Endometrial microvascular endothelial cells (primary cell): ENCODE data around the gene CD72. TPM values are rescaled to one million over a fixed set of nuclear protein-coding genes. Genes with fewer than 3 reads are reported as not detected.

Source experiments
- in situ Hi-C: cut with HindIII; loops from 2 replicates; pipeline ENCODE4 v1.10.0; 2017; ENCODE audit warnings: low sequenced_read_pairs, low pct_unique_long_range_greater_than_20kb; ENCODE audit errors: inconsistent ontology term
- total RNA-seq: library from RNA; depleted of rRNA; stranded (reverse); fragments of >200 nt; gene quantifications from one replicate; pipeline ENCODE4 v1.2.3, GENCODE V29; 2015; ENCODE audit errors: inconsistent ontology term

The CD72 gene
- total RNA-seq, result not detected

GRCh38 chr9:35618325-35618727, at the start of gene CD72:
TSS of gene CD72 (minus strand) at chr9:35618413. CDS start at chr9:35618303, 110 bp downstream.
- in situ Hi-C loops, result no loop called here

- in situ Hi-C loops, result no loop called here
Measured at GRCh38 chr9:35667939-35668338, 49.7 kb upstream of the CD72 start.

DNA sequence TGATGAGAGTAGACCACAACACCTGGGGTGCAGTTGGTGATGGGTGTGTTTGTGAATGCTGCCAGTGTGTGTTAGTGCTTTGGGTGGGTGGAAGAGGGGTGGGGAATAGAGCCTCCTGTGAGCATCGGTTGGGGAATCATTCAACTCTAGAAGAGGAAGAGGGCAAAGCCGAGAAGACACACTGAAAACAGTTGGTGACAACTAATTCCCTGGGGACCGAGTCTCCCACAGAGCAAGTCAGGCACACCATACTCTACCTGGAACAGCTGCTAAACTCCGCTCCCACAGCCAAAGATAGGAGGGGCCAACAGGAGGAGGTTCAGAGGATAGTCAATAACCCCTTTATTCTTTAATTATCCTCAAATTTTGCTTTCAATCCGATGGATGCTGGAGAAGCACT, 48.3 kb upstream of the CD72 start:
- in situ Hi-C loops, result no loop called here

DNA sequence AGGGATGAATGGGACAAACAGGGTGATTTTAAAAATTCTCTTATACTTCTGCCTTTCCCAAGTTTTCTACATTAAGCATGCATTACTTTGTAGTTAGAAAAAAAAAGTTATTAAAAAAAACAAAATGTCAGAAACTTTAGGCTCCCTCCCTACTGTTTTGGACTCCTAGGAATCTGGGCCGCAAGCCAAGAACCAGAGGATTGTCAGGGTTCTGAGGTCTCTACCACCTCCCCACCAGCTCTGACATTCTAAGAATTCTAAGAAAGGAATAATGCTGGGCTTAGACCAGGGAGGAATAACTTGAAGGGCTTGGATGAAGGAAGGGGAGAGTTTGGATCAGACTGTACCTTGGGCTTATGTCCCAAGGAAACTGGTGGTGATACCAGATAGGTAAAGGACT, 47.8 kb upstream of the CD72 start:
- in situ Hi-C loops, result no loop called here

DNA sequence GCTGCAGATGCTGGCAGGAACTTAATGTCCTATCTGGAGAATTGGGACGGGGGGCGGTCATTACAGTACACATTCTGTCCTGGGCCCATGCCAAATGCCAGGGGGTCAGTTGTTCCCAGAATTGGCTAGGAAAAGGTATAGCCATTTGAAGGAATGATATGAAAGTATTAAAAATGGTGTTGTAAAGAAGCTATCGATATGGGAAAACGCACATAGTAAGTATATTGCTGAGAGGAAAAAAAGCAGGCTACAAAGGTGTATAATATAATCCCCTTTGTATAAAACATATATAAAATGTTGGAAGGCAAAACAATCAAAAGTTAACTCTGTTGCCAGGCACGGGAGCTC, 47.2 kb upstream of the CD72 start:
- in situ Hi-C loops, result no loop called here

- in situ Hi-C loops, result no loop called here
Measured at GRCh38 chr9:35664531-35665470, 46.6 kb upstream of the CD72 start, which contains the start of gene ARHGEF39. TSS of gene ARHGEF39 (minus strand) at chr9:35665195. CDS start at chr9:35665169, 26 bp downstream.

- in situ Hi-C loops, result no loop called here
Measured at GRCh38 chr9:35662437-35662836, 44.2 kb upstream of the CD72 start.

- in situ Hi-C loops, result no loop called here
Measured at GRCh38 chr9:35661756-35662350, 43.6 kb upstream of the CD72 start.

DNA sequence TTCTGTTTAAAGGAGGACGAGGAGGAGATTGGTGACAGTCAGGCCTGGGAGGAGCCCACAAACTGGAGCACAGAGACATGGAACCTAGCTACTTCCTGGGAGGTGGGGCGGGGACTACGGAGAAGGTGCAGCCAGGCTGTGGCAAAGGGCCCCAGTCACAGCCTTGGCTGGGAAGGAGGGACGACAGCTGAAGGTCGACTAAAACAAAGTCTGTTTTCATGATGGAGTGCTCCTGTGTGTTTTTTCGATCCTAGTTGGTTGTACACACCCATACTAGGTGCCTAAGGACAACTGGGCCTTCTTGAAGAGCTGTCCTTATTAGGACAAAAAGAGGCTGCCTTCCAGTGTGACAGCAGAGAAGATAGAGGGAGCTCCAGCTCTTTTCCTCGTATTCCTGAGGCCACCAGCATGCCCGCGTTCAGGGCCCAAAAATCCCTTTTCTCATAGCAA, 42.8 kb upstream of the CD72 start:
- in situ Hi-C loops, result no loop called here

- in situ Hi-C loops, result no loop called here
Measured at GRCh38 chr9:35659340-35659739, 41.1 kb upstream of the CD72 start.

- in situ Hi-C loops, result no loop called here
Measured at GRCh38 chr9:35658968-35659220, 40.7 kb upstream of the CD72 start.

- in situ Hi-C loops, result no loop called here
Measured at GRCh38 chr9:35658137-35658967, 40.1 kb upstream of the CD72 start, which contains the start of gene CCDC107. TSS of gene CCDC107 (plus strand) at chr9:35658292. CDS start at chr9:35658380, 88 bp downstream.

DNA sequence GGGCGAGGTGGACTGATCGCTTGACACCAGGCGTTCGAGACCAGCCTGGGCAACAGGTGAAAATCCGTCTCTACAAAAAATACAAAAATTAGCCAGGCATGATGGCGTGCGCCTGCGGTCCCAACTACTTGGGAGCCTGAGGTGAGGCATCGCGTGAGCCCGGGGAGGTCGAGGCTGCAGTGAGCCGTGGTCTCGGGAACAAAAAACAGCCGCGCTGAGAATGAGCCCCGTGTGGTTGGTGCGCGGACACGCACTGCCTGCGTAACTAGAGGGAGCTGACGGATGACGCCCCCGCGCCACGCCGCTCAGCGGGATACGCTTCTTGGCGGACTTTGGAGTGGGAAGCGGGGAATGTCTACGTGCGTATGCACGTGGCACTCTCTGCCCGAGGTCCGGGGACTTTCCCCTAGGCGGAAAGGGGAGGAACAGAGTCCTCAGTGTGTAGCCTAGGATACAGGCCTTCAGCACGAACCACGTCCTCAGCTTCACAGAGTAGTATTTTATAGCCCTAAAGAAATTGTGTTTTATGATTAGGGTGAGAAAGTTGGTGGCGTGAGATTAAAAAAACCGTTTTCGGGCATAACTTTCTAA, 39.4 kb upstream of the CD72 start, which contains the start of gene RMRP:
Gene RMRP, minus strand, starts transcription at position 474 of the 591 bp plus-strand sequence.
- in situ Hi-C loops, result no loop called here

DNA sequence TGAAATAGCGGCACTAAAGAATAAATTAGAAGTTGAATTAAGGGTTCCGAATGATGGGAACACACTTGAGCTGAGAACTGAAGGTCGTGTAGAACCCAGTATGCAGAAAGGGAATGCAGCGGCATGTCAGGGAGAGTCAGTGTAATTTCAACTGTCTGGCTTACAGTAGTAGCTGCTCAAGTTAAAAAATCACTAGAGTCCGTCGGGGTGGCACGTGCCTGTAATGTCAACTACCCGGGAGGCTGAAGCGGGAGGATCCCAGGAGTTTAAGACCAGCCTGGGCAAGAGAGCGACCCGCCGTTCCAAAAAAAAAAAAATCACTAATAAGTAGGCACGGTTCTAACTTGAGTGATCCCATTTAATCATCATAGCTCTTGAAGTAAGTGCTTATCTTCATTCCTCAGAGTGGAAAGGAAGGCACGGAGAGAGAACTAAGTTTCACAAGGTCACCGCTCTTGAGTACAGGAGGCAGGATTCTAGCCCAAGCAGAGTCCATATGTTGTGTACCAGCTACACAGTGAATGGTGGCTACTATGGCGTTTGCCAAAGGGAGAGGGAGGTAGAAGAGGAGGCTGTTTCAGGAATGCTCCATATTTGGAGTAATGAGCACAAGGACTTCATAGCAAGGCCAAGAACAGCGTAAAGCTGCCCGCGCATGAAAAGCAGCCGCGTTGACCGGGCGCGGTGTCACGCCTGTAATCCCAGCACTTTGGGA, 38.8 kb upstream of the CD72 start:
- in situ Hi-C loops, result no loop called here

GRCh38 chr9:35656348-35656747, 38.1 kb upstream of the CD72 start:
- in situ Hi-C loops, result no loop called here

GRCh38 chr9:35653611-35654010, 35.4 kb upstream of the CD72 start:
- in situ Hi-C loops, result no loop called here

GRCh38 chr9:35652829-35653209, 34.6 kb upstream of the CD72 start:
- in situ Hi-C loops, result no loop called here

DNA sequence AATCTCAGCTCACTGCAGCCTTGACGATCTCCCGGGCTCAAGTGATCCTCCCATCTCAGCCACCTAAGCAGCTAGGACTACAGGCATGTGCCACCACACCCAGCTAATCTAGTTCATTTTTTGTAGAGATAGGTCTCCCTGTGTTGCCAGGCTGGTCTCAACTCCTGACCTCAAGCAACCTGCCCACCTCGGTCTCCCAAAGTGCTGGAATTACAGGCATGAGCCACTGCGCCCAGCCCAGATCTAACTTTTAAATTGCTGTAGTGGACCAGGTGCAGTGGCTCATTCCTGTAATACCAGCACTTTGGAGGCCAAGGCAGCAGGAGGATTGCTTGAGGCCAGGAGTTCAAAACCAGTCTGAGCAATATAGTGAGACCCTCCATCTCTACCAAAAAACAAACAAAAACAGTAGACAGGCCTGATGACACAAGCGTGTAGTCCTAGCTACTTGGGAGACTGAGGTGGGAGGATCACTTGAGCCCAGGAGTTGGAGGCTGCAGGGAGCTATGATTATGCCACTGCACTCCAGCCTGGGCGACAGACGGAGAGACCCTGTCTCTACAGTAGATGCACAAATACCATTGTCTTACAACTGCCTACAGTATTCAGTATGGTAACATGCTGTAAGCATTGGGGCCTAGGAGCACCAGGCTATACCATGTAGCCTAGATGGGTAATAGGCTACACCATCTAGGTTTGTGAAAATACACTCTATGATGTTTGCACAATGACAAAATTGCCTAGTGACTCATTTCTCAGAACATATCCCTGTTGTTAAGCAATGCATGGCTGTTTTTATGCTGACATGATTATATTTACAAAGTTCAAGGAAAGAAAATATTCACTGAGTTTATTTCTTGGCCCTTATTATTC, 34.0 kb upstream of the CD72 start:
- in situ Hi-C loops, result no loop called here
